GM12872 (cell line): Measurements from ENCODE around the gene ATG5.

ENCODE experiments used
- CTCF ChIP-seq: IDR thresholded peaks from 3 replicates; pipeline ENCODE4 v1.5.1; 2011; ENCODE audit warnings: low read depth, mild to moderate bottlenecking, low read length, moderate library complexity; ENCODE audit not compliant: insufficient read depth

The ATG5 gene

GRCh38 chr6:106185615-106186014, 139.9 kb downstream of the ATG5 start:
- TF ChIP-seq CTCF, result no peak

- TF ChIP-seq CTCF, result no peak
These were observed 140.9 kb downstream of the ATG5 start for GRCh38 chr6:106184629-106185028.

GRCh38 chr6:106183430-106183829, 142.1 kb downstream of the ATG5 start:
- no peak for TF ChIP-seq CTCF

GRCh38 chr6:106182455-106182854, 143.1 kb downstream of the ATG5 start:
- no peak for TF ChIP-seq CTCF

- no peak for TF ChIP-seq CTCF
These were observed 143.7 kb downstream of the ATG5 start for GRCh38 chr6:106181664-106182418.

GRCh38 chr6:106180208-106180607, 145.4 kb downstream of the ATG5 start:
- no peak for TF ChIP-seq CTCF

- no peak for TF ChIP-seq CTCF
These were observed 146.7 kb downstream of the ATG5 start for GRCh38 chr6:106178900-106179299.
